Transverse colon (tissue), 4 donors: ENCODE data around the gene NLGN4Y.

Source experiments
- POLR2AphosphoS5 ChIP-seq, 3 donors: sonication (generic); formaldehyde crosslinking; IDR thresholded peaks; one replicate each; pipeline ENCODE4 v1.6.1; 2016; ENCODE audit warnings: antibody characterized with exemption in 3 of 3
- TF ChIP-seq, protein P1 (sequence below), 5 experiments: fragments of 200-600 bp in 3 of 5; fragments of 450-650 bp in 2 of 5; sonication (generic) in 3 of 5; IDR thresholded peaks; 1 replicate in 2 of 5; 2 replicates in 3 of 5; pipeline ENCODE4 v1.5.1; 2016 to 2017; ENCODE audit warnings: antibody characterized with exemption in 5 of 5, inconsistent platforms in 3 of 5, mild to moderate bottlenecking in 2 of 5, moderate library complexity in 1 of 5

- TF ChIP-seq, protein P1, sequence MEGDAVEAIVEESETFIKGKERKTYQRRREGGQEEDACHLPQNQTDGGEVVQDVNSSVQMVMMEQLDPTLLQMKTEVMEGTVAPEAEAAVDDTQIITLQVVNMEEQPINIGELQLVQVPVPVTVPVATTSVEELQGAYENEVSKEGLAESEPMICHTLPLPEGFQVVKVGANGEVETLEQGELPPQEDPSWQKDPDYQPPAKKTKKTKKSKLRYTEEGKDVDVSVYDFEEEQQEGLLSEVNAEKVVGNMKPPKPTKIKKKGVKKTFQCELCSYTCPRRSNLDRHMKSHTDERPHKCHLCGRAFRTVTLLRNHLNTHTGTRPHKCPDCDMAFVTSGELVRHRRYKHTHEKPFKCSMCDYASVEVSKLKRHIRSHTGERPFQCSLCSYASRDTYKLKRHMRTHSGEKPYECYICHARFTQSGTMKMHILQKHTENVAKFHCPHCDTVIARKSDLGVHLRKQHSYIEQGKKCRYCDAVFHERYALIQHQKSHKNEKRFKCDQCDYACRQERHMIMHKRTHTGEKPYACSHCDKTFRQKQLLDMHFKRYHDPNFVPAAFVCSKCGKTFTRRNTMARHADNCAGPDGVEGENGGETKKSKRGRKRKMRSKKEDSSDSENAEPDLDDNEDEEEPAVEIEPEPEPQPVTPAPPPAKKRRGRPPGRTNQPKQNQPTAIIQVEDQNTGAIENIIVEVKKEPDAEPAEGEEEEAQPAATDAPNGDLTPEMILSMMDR (IDR thresholded peaks at IDR 0.05) = no peak
- TF ChIP-seq POLR2AphosphoS5 (IDR thresholded peaks at IDR 0.05) = no peak
These were observed 38.4 kb upstream of the NLGN4Y start for GRCh38 chrY:14485935-14486334.
